Breast epithelium (tissue), 4 donors: Measurements from ENCODE around the gene KLF3. TPM values are rescaled to one million over a fixed set of nuclear protein-coding genes. Genes with fewer than 3 reads are reported as not detected.

ENCODE experiments used
- DNase-seq, 2 donors: peaks; one replicate each; pipeline ENCODE4 v3.0.0-alpha.2; 2019; ENCODE audit warnings: low spot score in 2 of 2
- H3K27ac ChIP-seq, 2 donors: fragments of 200-600 bp; sonication (generic) in 1 of 2; one replicate each; pipeline ENCODE4 v1.5.1; 2016 to 2019; ENCODE audit warnings: mild to moderate bottlenecking in 1 of 2
- H3K27me3 ChIP-seq, 2 donors: fragments of 200-600 bp; sonication (generic) in 1 of 2; one replicate each; pipeline versions ENCODE4 v1.5.1 to v1.6.0; 2017 to 2019; ENCODE audit warnings: control low read depth in 1 of 2, mild to moderate bottlenecking in 1 of 2
- H3K36me3 ChIP-seq: fragments of 200-600 bp; one replicate; pipeline ENCODE4 v1.5.1; 2019
- H3K4me1 ChIP-seq, 2 donors: fragments of 200-600 bp; sonication (generic); one replicate each; pipeline ENCODE4 v1.5.1; 2016 to 2019; ENCODE audit warnings: control low read depth in 1 of 2
- H3K4me3 ChIP-seq, 3 donors: fragments of 200-600 bp; sonication (generic); 1 replicate in 2 of 3; 2 replicates in 1 of 3; pipeline ENCODE4 v1.5.1; 2016 to 2019; ENCODE audit warnings: mild to moderate bottlenecking in 3 of 3, moderate library complexity in 2 of 3
- H3K9me3 ChIP-seq, 2 donors: fragments of 200-600 bp; sonication (generic) in 1 of 2; one replicate each; pipeline ENCODE4 v1.5.1; 2016 to 2019; ENCODE audit warnings: control low read depth in 1 of 2
- CTCF ChIP-seq, 3 donors: fragments of 450-650 bp; IDR thresholded peaks; one replicate each; pipeline ENCODE4 v1.5.1; 2016 to 2017; ENCODE audit warnings: antibody characterized with exemption in 3 of 3, mild to moderate bottlenecking in 3 of 3, moderate library complexity in 3 of 3
- POLR2A ChIP-seq: fragments of 450-650 bp; IDR thresholded peaks from one replicate; pipeline ENCODE4 v1.6.1; 2016; ENCODE audit warnings: antibody characterized with exemption, mild to moderate bottlenecking, moderate library complexity
- POLR2AphosphoS5 ChIP-seq, 3 donors: sonication (generic); formaldehyde crosslinking; IDR thresholded peaks; one replicate each; pipeline ENCODE4 v1.6.1; 2017; ENCODE audit warnings: antibody characterized with exemption in 3 of 3
- intact Hi-C: fragments of 100-400 bp; cut with DNase I; formaldehyde crosslinking; loops from one replicate; pipeline ENCODE4 v1.15.1; 2023; ENCODE audit warnings: low total_unique reads
- total RNA-seq, 3 donors: library from RNA; depleted of rRNA; stranded (reverse); fragments of >200 nt; gene quantifications; one replicate each; pipeline ENCODE4 v1.1.0, GENCODE V29; 2016

KLF3 gene
- total RNA-seq, 3 donors from 2014 or later: 33.4 to 48.5 (median 36.0) TPM

- no peaks in the 10 kb centered on the region for H3K27me3 ChIP-seq
- TF ChIP-seq POLR2AphosphoS5 (IDR thresholded peaks at IDR 0.05) (no peak), POLR2A (no peak), CTCF (IDR thresholded peaks at IDR 0.05) (no peak)
- intact Hi-C loops: no loop called here
Measured at GRCh38 chr4:38703635-38704034, 39.6 kb downstream of the KLF3 start.

GRCh38 chr4:38704622-38705154, 40.7 kb downstream of the KLF3 start:
- TF ChIP-seq CTCF (IDR thresholded peaks at IDR 0.05): no peak
- TF ChIP-seq POLR2A: no peak
- TF ChIP-seq POLR2AphosphoS5 (IDR thresholded peaks at IDR 0.05): no peak
- no peaks in the 10 kb centered on the region for H3K9me3 ChIP-seq
- no peak overlapping the region for H3K4me3 ChIP-seq
- no peaks in the 10 kb centered on the region for H3K36me3 ChIP-seq
- no peak for DNase-seq
- no peaks in the 10 kb centered on the region for H3K4me1 ChIP-seq
- no peak overlapping the region for H3K27ac ChIP-seq
- no peaks in the 10 kb centered on the region for H3K27me3 ChIP-seq
- intact Hi-C loops: no loop called here

More at GRCh38 chr4:38703635-38704034, 39.6 kb downstream of the KLF3 start:
- Histone ChIP-seq H3K36me3 (no peaks in the 10 kb centered on the region), H3K9me3 (no peaks in the 10 kb centered on the region), H3K4me1 (no peaks in the 10 kb centered on the region), H3K4me3 (no peak overlapping the region), H3K27ac (no peak overlapping the region)
- DNase-seq: no peak

- Histone ChIP-seq H3K4me1 (no peaks in the 10 kb centered on the region), H3K27ac (no peak overlapping the region), H3K27me3 (no peaks in the 10 kb centered on the region), H3K36me3 (no peaks in the 10 kb centered on the region), H3K9me3 (no peaks in the 10 kb centered on the region), H3K4me3 (no peak overlapping the region)
- DNase-seq: no peak
- intact Hi-C loops: no loop called here
- no peak for TF ChIP-seq POLR2AphosphoS5 (IDR thresholded peaks at IDR 0.05)
- no peak for TF ChIP-seq CTCF (IDR thresholded peaks at IDR 0.05)
- TF ChIP-seq POLR2A: no peak
Measured at GRCh38 chr4:38706301-38706700, 42.3 kb downstream of the KLF3 start.

GRCh38 chr4:38710053-38710452, 46.1 kb downstream of the KLF3 start:
- no peak for DNase-seq
- Histone ChIP-seq H3K9me3 (peaks cover 0 to 11% of the 10 kb centered on the region in 2 donors), H3K4me3 (no peak overlapping the region), H3K27me3 (no peaks in the 10 kb centered on the region), H3K27ac (no peak overlapping the region), H3K36me3 (no peaks in the 10 kb centered on the region), H3K4me1 (no peaks in the 10 kb centered on the region)
- intact Hi-C loops: no loop called here
- no peak for TF ChIP-seq POLR2A
- no peak for TF ChIP-seq POLR2AphosphoS5 (IDR thresholded peaks at IDR 0.05)

- H3K9me3 ChIP-seq: peaks cover 0 to 11% of the 10 kb centered on the region in 2 donors
- no peaks in the 10 kb centered on the region for H3K27me3 ChIP-seq
- H3K4me1 ChIP-seq: no peaks in the 10 kb centered on the region
- intact Hi-C loops: no loop called here
- no peak for DNase-seq
- no peak overlapping the region for H3K27ac ChIP-seq
- no peak overlapping the region for H3K4me3 ChIP-seq
- no peaks in the 10 kb centered on the region for H3K36me3 ChIP-seq
- TF ChIP-seq POLR2AphosphoS5 (IDR thresholded peaks at IDR 0.05) (no peak), CTCF (IDR thresholded peaks at IDR 0.05) (no peak), POLR2A (no peak)
Measured at GRCh38 chr4:38711066-38711465, 47.1 kb downstream of the KLF3 start.

GRCh38 chr4:38715050-38715449, 51.1 kb downstream of the KLF3 start:
- Histone ChIP-seq H3K9me3 (peaks cover 0 to 11% of the 10 kb centered on the region in 2 donors), H3K4me1 (no peaks in the 10 kb centered on the region), H3K27ac (no peak overlapping the region), H3K36me3 (no peaks in the 10 kb centered on the region), H3K27me3 (no peaks in the 10 kb centered on the region), H3K4me3 (no peak overlapping the region)
- intact Hi-C loops: no loop called here
- TF ChIP-seq CTCF (IDR thresholded peaks at IDR 0.05) (no peak), POLR2AphosphoS5 (IDR thresholded peaks at IDR 0.05) (no peak), POLR2A (no peak)
- DNase-seq: no peak
